AG04449 (cell line): ENCODE data around the gene SDK1.

ENCODE experiments used
- CTCF ChIA-PET: fragments of 350-600 bp; formaldehyde crosslinking; extraction: SDS; loops from one replicate; lab custom pipeline; 2021; ENCODE audit warnings: antibody characterized with exemption; lab: Yijun Ruan, JAX
- POLR2A ChIA-PET: fragments of 400-600, 350-600 bp; formaldehyde crosslinking; extraction: SDS; loops from one replicate; lab custom pipeline; 2020; ENCODE audit warnings: antibody characterized with exemption, inconsistent platforms; lab: Yijun Ruan, JAX
- DNase-seq: peaks from one replicate; pipeline ENCODE4 v3.0.0-alpha.2; 2010; ENCODE audit warnings: low read depth, low spot score
- H3K4me3 ChIP-seq: 2 replicates; pipeline ENCODE4 v1.5.1; 2011; ENCODE audit warnings: low read depth, mild to moderate bottlenecking, control low read depth, low read length
- TF ChIP-seq, protein P1 (sequence below): IDR thresholded peaks from one replicate; pipeline ENCODE4 v1.5.1; 2011; ENCODE audit warnings: mild to moderate bottlenecking, moderate library complexity, low read length, control low read depth, inconsistent platforms; ENCODE audit not compliant: insufficient read depth; ENCODE audit errors: missing control alignments

The SDK1 gene, protein sequence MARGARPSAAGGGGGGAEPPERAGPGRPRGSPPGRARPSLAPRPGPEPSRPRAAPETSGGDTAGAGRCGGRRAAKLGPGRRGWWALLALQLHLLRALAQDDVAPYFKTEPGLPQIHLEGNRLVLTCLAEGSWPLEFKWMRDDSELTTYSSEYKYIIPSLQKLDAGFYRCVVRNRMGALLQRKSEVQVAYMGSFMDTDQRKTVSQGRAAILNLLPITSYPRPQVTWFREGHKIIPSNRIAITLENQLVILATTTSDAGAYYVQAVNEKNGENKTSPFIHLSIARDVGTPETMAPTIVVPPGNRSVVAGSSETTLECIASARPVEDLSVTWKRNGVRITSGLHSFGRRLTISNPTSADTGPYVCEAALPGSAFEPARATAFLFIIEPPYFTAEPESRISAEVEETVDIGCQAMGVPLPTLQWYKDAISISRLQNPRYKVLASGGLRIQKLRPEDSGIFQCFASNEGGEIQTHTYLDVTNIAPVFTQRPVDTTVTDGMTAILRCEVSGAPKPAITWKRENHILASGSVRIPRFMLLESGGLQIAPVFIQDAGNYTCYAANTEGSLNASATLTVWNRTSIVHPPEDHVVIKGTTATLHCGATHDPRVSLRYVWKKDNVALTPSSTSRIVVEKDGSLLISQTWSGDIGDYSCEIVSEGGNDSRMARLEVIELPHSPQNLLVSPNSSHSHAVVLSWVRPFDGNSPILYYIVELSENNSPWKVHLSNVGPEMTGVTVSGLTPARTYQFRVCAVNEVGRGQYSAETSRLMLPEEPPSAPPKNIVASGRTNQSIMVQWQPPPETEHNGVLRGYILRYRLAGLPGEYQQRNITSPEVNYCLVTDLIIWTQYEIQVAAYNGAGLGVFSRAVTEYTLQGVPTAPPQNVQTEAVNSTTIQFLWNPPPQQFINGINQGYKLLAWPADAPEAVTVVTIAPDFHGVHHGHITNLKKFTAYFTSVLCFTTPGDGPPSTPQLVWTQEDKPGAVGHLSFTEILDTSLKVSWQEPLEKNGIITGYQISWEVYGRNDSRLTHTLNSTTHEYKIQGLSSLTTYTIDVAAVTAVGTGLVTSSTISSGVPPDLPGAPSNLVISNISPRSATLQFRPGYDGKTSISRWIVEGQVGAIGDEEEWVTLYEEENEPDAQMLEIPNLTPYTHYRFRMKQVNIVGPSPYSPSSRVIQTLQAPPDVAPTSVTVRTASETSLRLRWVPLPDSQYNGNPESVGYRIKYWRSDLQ (N-terminal part only)

DNA sequence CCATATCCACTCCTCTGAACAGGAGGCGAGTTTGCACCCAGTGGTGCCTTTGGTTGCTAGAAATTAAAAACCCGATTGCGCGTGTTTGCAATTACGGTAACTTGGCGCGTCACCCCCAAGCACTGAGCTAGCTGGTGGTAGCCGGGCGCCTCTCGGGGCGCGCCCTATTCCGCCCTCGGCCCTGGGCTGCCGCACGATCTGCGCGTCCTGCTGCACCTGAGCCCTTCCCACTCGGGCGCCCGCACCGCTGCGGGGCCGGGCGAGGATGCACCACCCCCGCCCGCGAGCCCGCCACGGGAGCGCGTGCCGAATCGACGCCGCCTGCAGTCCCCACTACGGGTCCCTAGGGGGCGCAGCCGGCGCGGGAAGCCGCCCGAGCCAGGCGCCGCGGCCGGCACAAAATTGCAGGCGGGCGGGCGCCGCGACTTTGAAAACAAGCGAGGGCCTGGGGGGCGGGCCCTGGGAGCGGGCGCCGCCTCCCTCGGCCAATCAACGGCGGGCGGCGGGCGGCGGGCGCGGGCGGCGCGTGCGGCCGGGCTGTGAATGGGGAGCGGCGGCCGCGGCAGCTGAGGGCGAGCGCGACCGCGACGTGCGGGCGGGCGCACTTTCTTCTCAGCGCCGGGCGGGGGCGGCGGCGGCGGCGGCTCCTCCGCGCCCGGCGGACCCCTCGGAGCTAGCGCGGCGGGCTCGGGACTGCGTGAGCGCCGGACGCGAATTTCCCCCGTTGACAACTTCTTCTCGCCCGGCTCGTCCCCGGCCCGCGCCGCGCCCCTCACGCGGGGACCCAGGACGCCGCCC is at the start of gene SDK1:
Gene SDK1 (plus strand): TSS at position 602 of the 798 bp plus-strand sequence. CDS start 335 bp downstream, outside the sequence.
- TF ChIP-seq, protein P1, sequence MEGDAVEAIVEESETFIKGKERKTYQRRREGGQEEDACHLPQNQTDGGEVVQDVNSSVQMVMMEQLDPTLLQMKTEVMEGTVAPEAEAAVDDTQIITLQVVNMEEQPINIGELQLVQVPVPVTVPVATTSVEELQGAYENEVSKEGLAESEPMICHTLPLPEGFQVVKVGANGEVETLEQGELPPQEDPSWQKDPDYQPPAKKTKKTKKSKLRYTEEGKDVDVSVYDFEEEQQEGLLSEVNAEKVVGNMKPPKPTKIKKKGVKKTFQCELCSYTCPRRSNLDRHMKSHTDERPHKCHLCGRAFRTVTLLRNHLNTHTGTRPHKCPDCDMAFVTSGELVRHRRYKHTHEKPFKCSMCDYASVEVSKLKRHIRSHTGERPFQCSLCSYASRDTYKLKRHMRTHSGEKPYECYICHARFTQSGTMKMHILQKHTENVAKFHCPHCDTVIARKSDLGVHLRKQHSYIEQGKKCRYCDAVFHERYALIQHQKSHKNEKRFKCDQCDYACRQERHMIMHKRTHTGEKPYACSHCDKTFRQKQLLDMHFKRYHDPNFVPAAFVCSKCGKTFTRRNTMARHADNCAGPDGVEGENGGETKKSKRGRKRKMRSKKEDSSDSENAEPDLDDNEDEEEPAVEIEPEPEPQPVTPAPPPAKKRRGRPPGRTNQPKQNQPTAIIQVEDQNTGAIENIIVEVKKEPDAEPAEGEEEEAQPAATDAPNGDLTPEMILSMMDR: peak; percentile 81
- DNase-seq: peak; percentile 4
- ChIA-PET CTCF (interaction anchor here (1.2 to 1.5 kb wide), 2 partner anchors 9 to 11 kb away, joined by 3 to 4 read pairs; no protein-coding TSS in a partner anchor), POLR2A (no interaction called here)
- peak within 1 kb of the TSS; percentile 42 for H3K4me3 ChIP-seq

DNA sequence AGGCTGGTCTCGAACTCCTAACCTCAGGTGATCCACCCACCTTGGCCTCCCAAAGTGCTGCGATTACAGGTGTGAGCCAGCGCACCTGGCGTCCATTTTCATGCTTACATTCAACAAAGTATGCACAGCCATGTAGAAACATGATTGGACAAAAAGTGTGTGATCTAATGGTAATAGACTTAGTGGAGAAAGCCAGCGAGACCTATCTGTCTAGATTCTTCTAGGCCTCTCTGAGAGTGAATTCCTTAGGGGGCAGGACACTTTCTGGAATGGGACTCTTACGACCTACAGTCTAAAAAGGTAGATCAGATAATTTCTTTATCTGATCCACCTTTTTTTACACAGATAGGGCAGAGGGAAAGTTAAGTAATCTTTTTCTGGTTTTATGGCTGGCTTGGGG is 46.3 kb upstream of the SDK1 start:
- no peak for DNase-seq
- no peak overlapping the region for H3K4me3 ChIP-seq
- ChIA-PET CTCF (no interaction called here), POLR2A (no interaction called here)
- TF ChIP-seq, protein P1: no peak

DNA sequence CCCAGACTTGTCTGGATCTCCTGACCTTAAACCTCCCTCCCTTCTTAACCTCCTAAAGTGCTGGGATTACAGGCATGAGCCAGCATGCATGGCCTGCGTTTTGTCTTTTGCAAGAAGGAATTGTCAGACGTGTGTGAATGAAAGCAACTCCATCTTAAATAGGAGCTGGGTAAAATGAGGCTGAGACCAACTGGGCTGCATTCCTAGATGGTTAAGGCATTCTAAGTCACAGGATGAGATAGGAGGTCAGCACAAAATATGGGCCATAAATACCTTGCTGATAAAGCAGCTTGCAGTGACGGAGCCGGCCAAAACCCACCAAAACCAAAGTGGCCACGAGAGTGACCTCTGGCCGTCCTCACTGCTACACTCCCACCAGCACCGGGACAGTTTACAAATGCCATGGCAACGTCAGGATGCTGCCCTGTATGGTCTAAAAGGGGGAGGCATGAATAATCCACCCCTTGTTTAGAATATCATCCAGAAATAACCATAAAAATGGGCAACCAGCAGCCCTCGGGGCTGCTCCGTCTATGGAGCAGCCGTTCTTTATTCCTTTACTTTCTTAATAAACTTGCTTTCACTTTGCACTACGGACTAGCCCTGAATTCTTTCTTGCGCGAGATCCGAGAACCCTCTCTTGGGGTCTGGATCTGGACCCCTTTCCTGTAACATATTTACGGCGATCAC is 41.2 kb upstream of the SDK1 start:
- ChIA-PET CTCF (no interaction called here), POLR2A (no interaction called here)
- DNase-seq: no peak
- peak overlapping the region; percentile 61 for H3K4me3 ChIP-seq
- TF ChIP-seq, protein P1: no peak

DNA sequence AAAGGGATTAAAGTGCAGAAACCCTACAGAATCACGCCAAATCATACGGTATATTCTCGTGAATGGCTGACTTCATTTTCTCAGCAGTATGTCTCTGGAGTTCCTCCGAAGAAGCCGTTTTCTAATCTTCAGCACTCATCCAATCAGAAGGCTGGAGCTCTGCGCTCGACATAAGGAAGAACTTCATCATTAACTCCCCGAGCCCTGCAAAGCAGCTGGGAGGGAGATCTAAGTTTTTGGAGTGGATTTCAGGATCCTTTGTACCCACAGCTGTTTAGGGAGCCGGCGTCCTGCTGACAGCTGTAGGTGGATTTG is 40.7 kb upstream of the SDK1 start:
- peak overlapping the region; percentile 61 for H3K4me3 ChIP-seq
- DNase-seq: peak; percentile 5
- TF ChIP-seq, protein P1: no peak
- CTCF ChIA-PET: no interaction called here
- POLR2A ChIA-PET: no interaction called here

DNA sequence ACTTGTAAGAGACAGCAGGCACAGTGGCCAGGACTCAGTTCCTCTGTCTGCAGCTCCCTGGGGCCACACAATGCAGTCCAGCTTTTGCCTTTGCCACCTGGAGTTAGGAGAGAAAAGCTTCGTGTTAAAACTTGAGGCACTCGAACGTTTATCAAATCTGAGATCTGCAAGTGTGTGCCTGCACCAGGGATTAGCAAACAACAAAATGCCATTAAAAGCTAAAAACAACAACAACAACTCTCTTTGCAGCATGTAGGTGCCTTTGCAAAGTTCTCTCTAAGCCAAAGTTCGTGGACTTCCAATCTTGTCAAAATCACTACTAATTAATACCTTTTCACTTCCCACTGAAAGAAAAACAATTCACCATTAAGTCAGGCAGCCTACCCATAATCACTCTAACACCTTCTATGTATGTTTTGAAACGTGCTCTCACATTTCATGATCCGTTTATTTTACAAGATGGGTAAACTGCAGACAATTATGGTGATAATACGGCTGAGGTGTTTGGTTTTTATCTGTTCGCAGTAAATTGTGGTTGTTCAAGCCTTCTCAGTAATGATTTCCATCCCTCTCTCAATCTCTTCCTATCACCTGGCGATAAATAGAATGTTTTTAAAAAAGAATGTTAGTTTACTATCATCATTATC is 36.2 kb upstream of the SDK1 start:
- POLR2A ChIA-PET: no interaction called here
- CTCF ChIA-PET: no interaction called here
- no peak for DNase-seq
- no peak overlapping the region for H3K4me3 ChIP-seq
- TF ChIP-seq, protein P1: no peak
